GM12878 (cell line): Measurements from ENCODE around the gene OGFOD3. TPM values are rescaled to one million over a fixed set of nuclear protein-coding genes. Genes with fewer than 3 reads are reported as not detected.

Experiments used
- BHLHE40 ChIP-seq, 2 experiments: fragments of 450-650 bp in 1 of 2; IDR thresholded peaks; 2 replicates each; pipeline ENCODE4 v1.6.1; 2011 to 2017; ENCODE audit warnings: low read depth in 2 of 2, borderline replicate concordance in 1 of 2, improper control_type of control experiment in 1 of 2, low read length in 1 of 2, mild to moderate bottlenecking in 1 of 2
- BRCA1 ChIP-seq: IDR thresholded peaks from 2 replicates; pipeline ENCODE4 v1.6.1; 2011; ENCODE audit warnings: low read depth, low read length, improper control_type of control experiment
- JUND ChIP-seq: IDR thresholded peaks from 2 replicates; pipeline ENCODE4 v1.6.1; 2012; ENCODE audit warnings: low read depth, mild to moderate bottlenecking, low read length, improper control_type of control experiment, moderate library complexity
- MYB ChIP-seq: fragments of 150-350 bp; IDR thresholded peaks from 2 replicates; pipeline ENCODE4 v1.6.1; 2014; ENCODE audit warnings: mild to moderate bottlenecking, low read depth, low read length, borderline replicate concordance
- NR2C2 ChIP-seq: IDR thresholded peaks from 2 replicates; pipeline ENCODE4 v1.6.1; 2011; ENCODE audit warnings: borderline replicate concordance, low read depth; ENCODE audit not compliant: control insufficient read depth, insufficient read length
- NR2F1 ChIP-seq: fragments of 450-650 bp; conservative IDR thresholded peaks from 2 replicates; pipeline ENCODE4 v1.6.1; 2017; ENCODE audit warnings: mild to moderate bottlenecking
- RELA ChIP-seq: fragments of 450-650 bp; IDR thresholded peaks from 2 replicates; pipeline ENCODE4 v1.8.0; 2014; ENCODE audit warnings: borderline replicate concordance; ENCODE audit not compliant: partially characterized antibody
- SPI1 ChIP-seq: IDR thresholded peaks from 2 replicates; pipeline ENCODE4 v1.6.1; 2011; ENCODE audit warnings: low read depth, mild to moderate bottlenecking, low read length, moderate library complexity, borderline replicate concordance; ENCODE audit not compliant: insufficient read depth
- STAT1 ChIP-seq: fragments of 450-650 bp; conservative IDR thresholded peaks from 2 replicates; pipeline ENCODE4 v1.6.1; 2014; ENCODE audit warnings: antibody characterized with exemption, mild to moderate bottlenecking
- TCF12 ChIP-seq: IDR thresholded peaks from 2 replicates; pipeline ENCODE4 v1.6.1; 2011; ENCODE audit warnings: low read depth, mild to moderate bottlenecking, low read length
- ZNF207 ChIP-seq: fragments of 450-650 bp; IDR thresholded peaks from 2 replicates; pipeline ENCODE4 v1.6.1; 2014; ENCODE audit warnings: antibody characterized with exemption, mild to moderate bottlenecking, borderline replicate concordance
- ZNF24 ChIP-seq: fragments of 450-650 bp; IDR thresholded peaks from 2 replicates; pipeline ENCODE4 v1.6.1; 2017; ENCODE audit warnings: antibody characterized with exemption, mild to moderate bottlenecking
- ZNF622 ChIP-seq: fragments of 450-650 bp; IDR thresholded peaks from 2 replicates; pipeline ENCODE4 v1.6.1; 2017; ENCODE audit warnings: mild to moderate bottlenecking, inconsistent platforms
- polyA plus RNA-seq, 11 experiments: library from polyadenylated mRNA; depleted of rRNA in 4 of 11; unstranded in 6 of 11; stranded (reverse) in 5 of 11; fragments of >200 nt; fragmentation: Nextera tagmentation in 4 of 11; fragmentation: Illumina TruSeq in 1 of 11; extraction: Ambion mirVana in 4 of 11; extraction: Trizol in 1 of 11; gene quantifications; 1 replicate in 1 of 11; 2 replicates in 10 of 11; pipeline versions ENCODE4 v1.2.1 to v1.2.3, GENCODE V29; 2011 to 2016; ENCODE audit warnings: inconsistent platforms in 2 of 11, missing spikeins in 2 of 11, low read depth in 1 of 11
- total RNA-seq, 4 experiments: library from RNA; depleted of rRNA in 3 of 4; stranded (reverse); fragments of >200 nt in 3 of 4; fragmentation: Illumina TruSeq in 1 of 4; extraction: Trizol in 1 of 4; gene quantifications; 2 replicates each; pipeline versions ENCODE4 v1.2.1 to v1.2.3, GENCODE V29; 2013 to 2021
- TF ChIP-seq, protein P1 (sequence below): IDR thresholded peaks from 2 replicates; pipeline ENCODE4 v1.6.1; 2011; ENCODE audit warnings: borderline replicate concordance, low read depth, mild to moderate bottlenecking, moderate library complexity, mixed read lengths, low read length; ENCODE audit not compliant: insufficient read depth; ENCODE audit errors: extremely low read length
- TF ChIP-seq, protein P2 (sequence below): fragments of 450-650 bp; IDR thresholded peaks from 2 replicates; pipeline ENCODE4 v1.6.1; 2016; ENCODE audit warnings: mild to moderate bottlenecking, moderate library complexity, borderline replicate concordance
- TF ChIP-seq, protein P3 (sequence below): IDR thresholded peaks from 2 replicates; pipeline ENCODE4 v1.6.1; 2012; ENCODE audit warnings: improper control_type of control experiment, low read depth, low read length; ENCODE audit not compliant: insufficient replicate concordance

Gene OGFOD3
- total and polyA plus RNA-seq, 10 of the 15 experiments (the other 5 are each of a cell fraction or from before 2014, with no cell fraction given): 0.48 to 28.4 (median 18.3) TPM

DNA sequence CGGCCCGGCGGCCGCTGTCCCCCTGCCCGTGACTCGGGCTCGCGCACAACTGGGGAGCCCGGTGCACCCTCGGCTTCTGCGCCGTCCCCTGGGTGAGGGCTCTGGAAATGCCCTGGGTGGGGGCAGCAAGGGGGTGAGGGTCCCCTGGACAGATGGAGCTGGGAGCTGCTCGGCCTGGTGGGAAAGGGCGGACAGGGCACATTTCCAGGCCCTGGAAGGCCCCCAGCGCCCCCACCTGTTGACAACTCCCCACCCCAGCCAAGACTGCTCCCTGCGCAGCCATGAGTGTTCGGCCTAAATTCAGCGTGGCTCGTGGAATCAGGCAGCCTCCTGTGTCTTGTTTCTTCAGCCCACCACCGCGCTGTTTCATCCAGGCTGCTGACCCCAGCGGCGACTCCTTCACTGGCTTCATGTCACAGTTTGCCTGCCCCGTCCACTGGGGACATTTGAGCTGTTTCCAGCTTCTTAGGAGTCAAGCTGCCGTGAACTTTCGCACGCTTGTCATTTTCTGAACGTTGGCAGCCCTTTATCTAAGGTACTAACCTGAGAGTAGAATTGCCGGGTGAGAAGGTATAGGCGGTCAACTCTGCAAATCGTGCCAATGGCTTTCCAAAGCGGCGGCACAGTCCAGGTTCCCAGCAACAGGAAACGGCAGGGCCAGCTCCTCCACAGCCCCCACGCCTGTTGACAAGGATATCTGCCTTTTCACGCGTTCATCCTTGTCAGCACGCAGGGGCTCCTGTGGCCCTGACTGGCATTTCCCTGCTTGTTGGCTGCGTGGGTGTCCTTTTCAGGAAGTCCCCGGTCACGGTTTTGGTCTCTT is 45.9 kb downstream of the OGFOD3 start (continued):
- no peak for TF ChIP-seq ZNF24
- peak in 1 of 2 experiments; percentile 28; a peak in 1 of 4 replicates for TF ChIP-seq BHLHE40 (IDR thresholded peaks at IDR 0.05; ENCODE audit: borderline replicate concordance in 1 of 2, low read depth in 2 of 2, low read length in 1 of 2)
- TF ChIP-seq ZNF207: no peak
- TF ChIP-seq, protein P1, sequence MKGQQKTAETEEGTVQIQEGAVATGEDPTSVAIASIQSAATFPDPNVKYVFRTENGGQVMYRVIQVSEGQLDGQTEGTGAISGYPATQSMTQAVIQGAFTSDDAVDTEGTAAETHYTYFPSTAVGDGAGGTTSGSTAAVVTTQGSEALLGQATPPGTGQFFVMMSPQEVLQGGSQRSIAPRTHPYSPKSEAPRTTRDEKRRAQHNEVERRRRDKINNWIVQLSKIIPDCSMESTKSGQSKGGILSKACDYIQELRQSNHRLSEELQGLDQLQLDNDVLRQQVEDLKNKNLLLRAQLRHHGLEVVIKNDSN: no peak
- no peak for TF ChIP-seq STAT1
- TF ChIP-seq BRCA1: no peak
- TF ChIP-seq NR2F1: 0 out of 2 replicates have a peak, but pooled peaks have one; percentile 20
- no peak for TF ChIP-seq SPI1
- no peak for TF ChIP-seq TCF12
- no peak for TF ChIP-seq NR2C2
- TF ChIP-seq RELA: no peak
- TF ChIP-seq, protein P2, sequence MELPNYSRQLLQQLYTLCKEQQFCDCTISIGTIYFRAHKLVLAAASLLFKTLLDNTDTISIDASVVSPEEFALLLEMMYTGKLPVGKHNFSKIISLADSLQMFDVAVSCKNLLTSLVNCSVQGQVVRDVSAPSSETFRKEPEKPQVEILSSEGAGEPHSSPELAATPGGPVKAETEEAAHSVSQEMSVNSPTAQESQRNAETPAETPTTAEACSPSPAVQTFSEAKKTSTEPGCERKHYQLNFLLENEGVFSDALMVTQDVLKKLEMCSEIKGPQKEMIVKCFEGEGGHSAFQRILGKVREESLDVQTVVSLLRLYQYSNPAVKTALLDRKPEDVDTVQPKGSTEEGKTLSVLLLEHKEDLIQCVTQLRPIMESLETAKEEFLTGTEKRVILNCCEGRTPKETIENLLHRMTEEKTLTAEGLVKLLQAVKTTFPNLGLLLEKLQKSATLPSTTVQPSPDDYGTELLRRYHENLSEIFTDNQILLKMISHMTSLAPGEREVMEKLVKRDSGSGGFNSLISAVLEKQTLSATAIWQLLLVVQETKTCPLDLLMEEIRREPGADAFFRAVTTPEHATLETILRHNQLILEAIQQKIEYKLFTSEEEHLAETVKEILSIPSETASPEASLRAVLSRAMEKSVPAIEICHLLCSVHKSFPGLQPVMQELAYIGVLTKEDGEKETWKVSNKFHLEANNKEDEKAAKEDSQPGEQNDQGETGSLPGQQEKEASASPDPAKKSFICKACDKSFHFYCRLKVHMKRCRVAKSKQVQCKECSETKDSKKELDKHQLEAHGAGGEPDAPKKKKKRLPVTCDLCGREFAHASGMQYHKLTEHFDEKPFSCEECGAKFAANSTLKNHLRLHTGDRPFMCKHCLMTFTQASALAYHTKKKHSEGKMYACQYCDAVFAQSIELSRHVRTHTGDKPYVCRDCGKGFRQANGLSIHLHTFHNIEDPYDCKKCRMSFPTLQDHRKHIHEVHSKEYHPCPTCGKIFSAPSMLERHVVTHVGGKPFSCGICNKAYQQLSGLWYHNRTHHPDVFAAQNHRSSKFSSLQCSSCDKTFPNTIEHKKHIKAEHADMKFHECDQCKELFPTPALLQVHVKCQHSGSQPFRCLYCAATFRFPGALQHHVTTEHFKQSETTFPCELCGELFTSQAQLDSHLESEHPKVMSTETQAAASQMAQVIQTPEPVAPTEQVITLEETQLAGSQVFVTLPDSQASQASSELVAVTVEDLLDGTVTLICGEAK: no peak
- no peak for TF ChIP-seq JUND
- TF ChIP-seq, protein P3, sequence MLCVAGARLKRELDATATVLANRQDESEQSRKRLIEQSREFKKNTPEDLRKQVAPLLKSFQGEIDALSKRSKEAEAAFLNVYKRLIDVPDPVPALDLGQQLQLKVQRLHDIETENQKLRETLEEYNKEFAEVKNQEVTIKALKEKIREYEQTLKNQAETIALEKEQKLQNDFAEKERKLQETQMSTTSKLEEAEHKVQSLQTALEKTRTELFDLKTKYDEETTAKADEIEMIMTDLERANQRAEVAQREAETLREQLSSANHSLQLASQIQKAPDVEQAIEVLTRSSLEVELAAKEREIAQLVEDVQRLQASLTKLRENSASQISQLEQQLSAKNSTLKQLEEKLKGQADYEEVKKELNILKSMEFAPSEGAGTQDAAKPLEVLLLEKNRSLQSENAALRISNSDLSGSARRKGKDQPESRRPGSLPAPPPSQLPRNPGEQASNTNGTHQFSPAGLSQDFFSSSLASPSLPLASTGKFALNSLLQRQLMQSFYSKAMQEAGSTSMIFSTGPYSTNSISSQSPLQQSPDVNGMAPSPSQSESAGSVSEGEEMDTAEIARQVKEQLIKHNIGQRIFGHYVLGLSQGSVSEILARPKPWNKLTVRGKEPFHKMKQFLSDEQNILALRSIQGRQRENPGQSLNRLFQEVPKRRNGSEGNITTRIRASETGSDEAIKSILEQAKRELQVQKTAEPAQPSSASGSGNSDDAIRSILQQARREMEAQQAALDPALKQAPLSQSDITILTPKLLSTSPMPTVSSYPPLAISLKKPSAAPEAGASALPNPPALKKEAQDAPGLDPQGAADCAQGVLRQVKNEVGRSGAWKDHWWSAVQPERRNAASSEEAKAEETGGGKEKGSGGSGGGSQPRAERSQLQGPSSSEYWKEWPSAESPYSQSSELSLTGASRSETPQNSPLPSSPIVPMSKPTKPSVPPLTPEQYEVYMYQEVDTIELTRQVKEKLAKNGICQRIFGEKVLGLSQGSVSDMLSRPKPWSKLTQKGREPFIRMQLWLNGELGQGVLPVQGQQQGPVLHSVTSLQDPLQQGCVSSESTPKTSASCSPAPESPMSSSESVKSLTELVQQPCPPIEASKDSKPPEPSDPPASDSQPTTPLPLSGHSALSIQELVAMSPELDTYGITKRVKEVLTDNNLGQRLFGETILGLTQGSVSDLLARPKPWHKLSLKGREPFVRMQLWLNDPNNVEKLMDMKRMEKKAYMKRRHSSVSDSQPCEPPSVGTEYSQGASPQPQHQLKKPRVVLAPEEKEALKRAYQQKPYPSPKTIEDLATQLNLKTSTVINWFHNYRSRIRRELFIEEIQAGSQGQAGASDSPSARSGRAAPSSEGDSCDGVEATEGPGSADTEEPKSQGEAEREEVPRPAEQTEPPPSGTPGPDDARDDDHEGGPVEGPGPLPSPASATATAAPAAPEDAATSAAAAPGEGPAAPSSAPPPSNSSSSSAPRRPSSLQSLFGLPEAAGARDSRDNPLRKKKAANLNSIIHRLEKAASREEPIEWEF: no peak
- no peak for TF ChIP-seq MYB
- TF ChIP-seq ZNF622: no peak
